Islet of Langerhans (tissue), 1 donor: ENCODE measurements around the gene SPATC1L.
"Not testable (repeated sequence)": the region's sequence is repeated elsewhere in the genome, so short reads cannot be mapped to it uniquely, and the experiment has no call there.

Experiments
- FAIRE-seq: peaks from one replicate; lab custom pipeline; 2011; peaks lifted over from hg19 to GRCh38; lab: Jason Lieb, UNC

SPATC1L gene

GRCh38 chr21:46214478-46215340, 30.4 kb upstream of the SPATC1L start:
- FAIRE-seq = no peak

GRCh38 chr21:46213620-46214286, 29.5 kb upstream of the SPATC1L start:
- no peak for FAIRE-seq

DNA sequence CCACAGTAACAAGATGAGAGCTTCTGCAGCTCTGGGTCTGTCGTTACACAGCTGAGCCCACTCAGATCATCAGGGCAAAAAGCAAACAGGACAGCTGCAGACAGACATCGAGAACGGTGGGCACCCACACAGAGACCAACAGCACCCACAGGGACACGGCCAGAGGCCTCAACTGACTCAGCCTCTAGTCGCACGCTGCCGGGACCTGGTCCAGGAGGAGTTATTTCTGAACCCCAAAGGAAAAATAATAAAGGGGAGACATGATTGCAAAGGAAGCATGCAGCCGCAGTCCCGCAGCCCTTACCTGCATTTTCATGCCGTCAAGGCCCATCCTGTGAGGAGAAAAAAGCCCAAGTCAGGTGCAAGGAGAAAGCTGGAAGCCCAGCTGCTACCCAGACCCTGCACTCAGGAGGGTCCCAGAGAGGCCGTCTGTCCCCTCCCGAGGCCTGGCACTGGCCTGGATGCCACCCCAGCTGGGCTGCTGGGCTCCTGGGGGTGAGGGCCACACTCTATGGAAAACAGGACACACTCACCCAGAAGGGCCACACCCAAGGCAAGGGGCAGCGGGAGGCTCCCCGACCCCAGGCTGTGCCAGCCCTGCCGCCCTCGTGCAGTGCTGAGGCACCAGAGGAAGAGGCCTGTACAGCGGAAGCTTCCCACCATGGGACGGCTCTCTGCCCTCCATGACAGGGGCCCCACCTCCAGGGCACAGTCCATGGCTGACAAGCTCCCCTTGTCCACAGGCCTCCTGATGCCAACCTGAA, 28.6 kb upstream of the SPATC1L start:
- no peak for FAIRE-seq

GRCh38 chr21:46211786-46212720, 27.8 kb upstream of the SPATC1L start:
- FAIRE-seq = no peak

GRCh38 chr21:46211376-46211775, 27.1 kb upstream of the SPATC1L start:
- FAIRE-seq = no peak

DNA sequence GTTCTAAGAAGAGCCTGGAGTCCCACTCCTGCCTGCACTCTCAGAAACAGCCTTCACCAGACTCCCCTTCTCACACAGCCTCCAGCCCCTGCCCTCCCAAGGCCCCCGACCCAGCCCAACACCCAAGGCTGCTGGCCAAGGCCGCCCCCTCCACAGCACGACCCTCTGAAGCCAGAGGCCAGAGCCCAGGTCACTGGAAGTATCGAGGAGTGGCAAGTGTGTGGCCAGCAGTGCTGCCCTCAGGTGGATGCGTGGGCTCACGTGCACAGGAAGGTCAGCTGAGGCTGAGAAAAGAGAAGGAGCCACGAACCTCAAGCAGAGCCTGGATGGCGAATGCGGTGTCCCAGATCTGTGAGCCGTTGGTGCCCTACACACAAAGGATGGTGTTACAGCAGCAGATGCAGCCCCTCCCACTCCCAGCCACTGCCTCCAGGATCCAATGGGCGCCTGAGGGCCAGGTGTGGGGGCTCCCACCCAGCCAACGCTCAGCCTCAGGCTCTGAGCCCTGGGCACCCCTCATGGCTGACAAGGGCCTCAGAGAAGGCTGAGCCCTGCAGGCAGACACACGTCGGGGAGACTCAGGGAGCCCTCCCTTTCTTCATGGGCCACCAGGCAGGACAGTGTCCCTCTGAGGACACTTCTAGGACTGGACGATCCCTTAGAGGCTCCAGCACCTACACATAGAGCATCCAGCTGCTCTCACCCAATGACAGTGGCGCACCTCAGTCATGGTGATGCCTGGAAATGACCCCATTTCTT, 26.3 kb upstream of the SPATC1L start:
- FAIRE-seq = no peak

GRCh38 chr21:46208761-46209721, 24.8 kb upstream of the SPATC1L start:
- no peak for FAIRE-seq

- no peak for FAIRE-seq
Measured at GRCh38 chr21:46207920-46208591, 23.8 kb upstream of the SPATC1L start.

- no peak for FAIRE-seq
Measured at GRCh38 chr21:46207006-46207919, 23.0 kb upstream of the SPATC1L start.

DNA sequence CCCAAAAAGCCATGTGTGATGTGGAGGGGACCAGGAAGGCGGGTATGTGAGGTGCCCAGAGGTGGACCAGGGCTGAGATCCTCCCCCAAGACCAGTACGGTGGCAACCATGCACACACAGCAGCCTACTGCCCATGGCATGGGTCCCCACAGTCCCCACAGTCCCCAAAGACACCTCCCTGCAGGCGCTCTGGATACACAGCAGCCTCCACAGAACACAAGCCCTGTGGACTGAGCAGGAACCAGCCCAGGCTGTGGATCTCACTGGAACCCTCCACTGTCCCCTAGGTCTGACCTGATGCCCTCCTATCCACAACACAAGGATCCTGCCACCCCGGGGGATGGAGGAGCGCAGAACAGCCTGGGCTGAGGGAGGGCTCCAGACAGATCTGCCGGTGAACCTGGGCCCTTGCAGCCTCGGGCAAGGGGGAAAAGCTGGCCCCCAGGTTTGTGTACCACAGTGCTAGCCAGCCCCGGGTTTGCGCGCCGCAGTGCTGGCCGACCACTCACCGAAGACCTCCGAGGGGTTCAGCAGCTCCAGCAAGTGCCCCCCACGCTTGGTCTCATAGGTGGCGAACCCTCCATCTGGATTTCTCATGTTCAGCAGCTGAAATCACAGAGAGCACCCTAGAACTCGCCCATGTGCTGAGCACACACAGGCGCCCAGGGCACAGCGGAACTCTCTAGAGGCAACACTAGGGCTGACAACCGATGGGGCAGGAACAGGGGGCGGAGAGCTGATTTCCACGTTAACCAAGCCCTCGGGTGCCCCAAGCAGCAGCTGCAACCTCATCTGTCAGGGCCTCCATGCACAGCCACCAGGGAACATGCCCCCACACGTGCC, 22.1 kb upstream of the SPATC1L start:
- no peak for FAIRE-seq

GRCh38 chr21:46205766-46206162, 21.5 kb upstream of the SPATC1L start:
- no peak for FAIRE-seq

DNA sequence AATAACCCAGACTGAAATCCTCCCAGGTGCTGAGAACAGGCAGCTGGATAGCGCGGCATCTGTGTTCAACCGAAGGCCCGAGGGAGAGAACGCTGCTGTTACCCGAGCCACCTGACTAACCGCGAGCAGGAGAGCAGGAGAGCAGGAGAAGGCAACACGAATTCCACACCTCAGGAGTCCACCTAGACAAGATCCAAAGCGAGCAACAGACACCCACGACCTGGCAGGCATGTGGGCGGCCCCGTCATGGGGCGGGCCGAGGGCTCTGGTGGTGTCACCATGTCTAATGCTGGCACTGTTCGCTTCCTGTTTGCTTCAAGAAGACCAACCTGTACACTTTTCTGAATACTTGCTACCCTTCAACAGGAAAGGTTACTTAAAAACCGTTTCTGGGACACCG, 20.9 kb upstream of the SPATC1L start:
- FAIRE-seq = no peak

DNA sequence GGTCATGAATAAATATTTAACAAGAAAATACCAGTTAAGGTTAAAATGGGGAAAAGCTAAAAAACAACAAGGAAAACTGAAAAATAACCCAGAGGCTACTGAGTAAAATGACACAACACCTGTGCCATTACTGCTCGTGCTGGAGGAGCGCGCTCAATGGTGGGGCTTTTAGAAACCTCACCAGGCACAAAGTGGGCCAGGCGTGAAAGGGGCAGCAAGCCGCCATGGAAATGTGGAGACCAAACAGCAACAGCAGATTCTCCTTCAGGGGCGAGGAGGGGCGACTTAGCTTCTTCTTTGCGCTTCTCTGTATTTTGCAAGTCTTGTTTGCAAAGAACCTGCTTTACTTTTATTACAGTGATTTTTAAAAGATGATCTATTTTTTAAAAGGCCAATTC, 18.9 kb upstream of the SPATC1L start:
- FAIRE-seq = no peak

DNA sequence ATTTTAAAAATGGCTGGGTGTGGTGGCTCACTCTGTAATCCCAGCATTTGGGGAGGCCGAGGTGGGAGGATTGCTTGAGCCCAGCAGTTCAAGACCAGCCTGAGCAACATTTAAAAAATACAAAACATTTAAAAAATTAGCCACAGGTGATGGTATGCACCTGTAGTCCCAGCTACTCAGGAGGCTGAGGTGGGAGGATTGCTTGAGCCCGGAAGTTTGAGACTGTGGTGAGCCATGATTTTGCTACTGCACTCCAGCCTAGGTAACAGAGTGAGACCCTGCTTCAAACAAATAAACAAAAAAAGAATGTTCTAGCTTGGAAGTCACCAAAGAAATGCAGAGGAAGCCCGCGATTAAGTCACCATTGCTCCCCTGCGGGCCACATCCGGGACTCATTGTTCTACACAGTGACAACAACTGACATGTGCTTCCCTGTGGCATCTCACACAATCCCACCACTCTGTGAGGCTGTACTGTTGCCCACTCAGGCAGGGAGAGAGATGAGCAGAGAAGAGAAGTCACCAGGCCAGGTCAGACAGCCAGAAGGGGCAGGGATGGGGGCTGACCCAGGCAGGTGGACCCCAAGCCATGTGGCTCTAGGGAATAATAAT, 18.4 kb upstream of the SPATC1L start:
- no peak for FAIRE-seq

DNA sequence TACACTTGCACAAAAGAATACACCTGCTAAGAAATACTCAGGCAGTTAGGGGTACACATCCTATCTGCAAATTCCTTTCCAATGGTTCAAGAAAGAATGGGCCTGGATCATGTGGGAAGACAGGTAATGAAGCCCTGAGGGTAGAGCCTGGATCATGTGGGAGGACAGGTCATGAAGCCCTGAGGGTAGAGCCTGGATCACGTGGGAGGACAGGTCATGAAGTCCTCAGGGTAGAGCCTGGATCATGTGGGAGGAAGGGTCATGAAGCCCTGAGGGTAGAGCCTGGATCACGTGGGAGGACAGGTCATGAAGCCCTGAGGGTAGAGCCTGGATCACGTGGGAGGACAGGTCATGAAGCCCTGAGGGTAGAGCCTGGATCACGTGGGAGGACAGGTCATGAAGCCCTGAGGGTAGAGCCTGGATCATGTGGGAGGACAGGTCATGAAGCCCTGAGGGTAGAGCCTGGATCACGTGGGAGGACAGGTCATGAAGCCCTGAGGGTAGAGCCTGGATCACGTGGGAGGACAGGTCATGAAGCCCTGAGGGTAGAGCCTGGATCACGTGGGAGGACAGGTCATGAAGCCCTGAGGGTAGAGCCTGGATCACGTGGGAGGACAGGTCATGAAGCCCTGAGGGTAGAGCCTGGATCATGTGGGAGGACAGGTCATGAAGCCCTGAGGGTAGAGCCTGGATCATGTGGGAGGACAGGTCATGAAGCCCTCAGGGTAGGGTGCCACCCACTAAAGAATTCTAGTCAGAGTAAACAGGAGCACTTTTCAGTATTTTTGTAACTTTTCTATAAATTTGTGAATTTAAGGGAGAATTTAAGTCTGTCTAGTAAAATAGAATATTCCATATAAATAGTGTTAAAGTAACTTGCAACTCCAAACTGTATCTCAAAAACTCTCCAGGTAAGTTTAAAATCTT, 16.9 kb upstream of the SPATC1L start:
- FAIRE-seq = not testable (repeated sequence)
